ENCODE measurements around the gene COA1. TPM values are rescaled to one million over a fixed set of nuclear protein-coding genes. Genes with fewer than 3 reads are reported as not detected.
"Not testable (repeated sequence)": the region's sequence is repeated elsewhere in the genome, so short reads cannot be mapped to it uniquely, and the experiment has no call there.

Gene COA1
- polyA plus RNA-seq, 1 experiment: 22.4 TPM

DNA sequence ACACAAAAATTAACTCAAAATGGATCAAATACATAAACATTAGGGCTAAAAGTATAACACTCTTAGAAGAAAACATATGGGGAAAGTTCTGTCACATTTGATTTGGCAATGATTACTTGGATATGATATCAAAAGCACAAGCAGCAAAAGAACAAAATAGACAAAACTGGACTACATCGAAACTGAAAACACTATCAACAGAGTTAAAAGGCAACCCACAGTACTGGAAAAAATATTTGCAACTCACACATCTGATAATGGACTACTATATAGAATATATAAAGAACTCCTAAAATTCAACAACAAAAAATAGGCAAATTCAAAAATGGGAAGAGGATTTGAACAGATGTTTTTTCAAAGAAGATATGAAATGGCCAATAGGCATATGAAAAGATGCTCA is 51.0 kb downstream of the COA1 start:
- H3K4me3 ChIP-seq (ENCODE audit: low read depth, low read length): no peak overlapping the region

GRCh38 chr7:43677864-43678263 is 51.5 kb downstream of the COA1 start:
- Histone ChIP-seq H3K27ac (ENCODE audit: low read depth, low read length) (no peak overlapping the region), H3K9me3 (ENCODE audit: control insufficient read depth, insufficient read depth, low read length) (no peaks in the 10 kb centered on the region), H3K27me3 (ENCODE audit: control insufficient read depth, insufficient read depth, low read length) (no peaks in the 10 kb centered on the region), H3K4me3 (ENCODE audit: low read depth, low read length) (no peak overlapping the region)
- POLR2A ChIA-PET: no interaction called here
- CTCF ChIA-PET: no interaction called here
- TF ChIP-seq, protein P1, sequence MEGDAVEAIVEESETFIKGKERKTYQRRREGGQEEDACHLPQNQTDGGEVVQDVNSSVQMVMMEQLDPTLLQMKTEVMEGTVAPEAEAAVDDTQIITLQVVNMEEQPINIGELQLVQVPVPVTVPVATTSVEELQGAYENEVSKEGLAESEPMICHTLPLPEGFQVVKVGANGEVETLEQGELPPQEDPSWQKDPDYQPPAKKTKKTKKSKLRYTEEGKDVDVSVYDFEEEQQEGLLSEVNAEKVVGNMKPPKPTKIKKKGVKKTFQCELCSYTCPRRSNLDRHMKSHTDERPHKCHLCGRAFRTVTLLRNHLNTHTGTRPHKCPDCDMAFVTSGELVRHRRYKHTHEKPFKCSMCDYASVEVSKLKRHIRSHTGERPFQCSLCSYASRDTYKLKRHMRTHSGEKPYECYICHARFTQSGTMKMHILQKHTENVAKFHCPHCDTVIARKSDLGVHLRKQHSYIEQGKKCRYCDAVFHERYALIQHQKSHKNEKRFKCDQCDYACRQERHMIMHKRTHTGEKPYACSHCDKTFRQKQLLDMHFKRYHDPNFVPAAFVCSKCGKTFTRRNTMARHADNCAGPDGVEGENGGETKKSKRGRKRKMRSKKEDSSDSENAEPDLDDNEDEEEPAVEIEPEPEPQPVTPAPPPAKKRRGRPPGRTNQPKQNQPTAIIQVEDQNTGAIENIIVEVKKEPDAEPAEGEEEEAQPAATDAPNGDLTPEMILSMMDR (IDR thresholded peaks at IDR 0.05; ENCODE audit: low read depth, low read length): no peak
- DNase-seq (ENCODE audit: low read depth, low spot score): no peak

More for the DNA sequence above, 51.0 kb downstream of the COA1 start:
- Histone ChIP-seq H3K27me3 (ENCODE audit: control insufficient read depth, insufficient read depth, low read length) (no peaks in the 10 kb centered on the region), H3K27ac (ENCODE audit: low read depth, low read length) (no peak overlapping the region), H3K9me3 (ENCODE audit: control insufficient read depth, insufficient read depth, low read length) (no peaks in the 10 kb centered on the region)
- TF ChIP-seq, protein P1 (IDR thresholded peaks at IDR 0.05; ENCODE audit: low read depth, low read length): no peak
- DNase-seq (ENCODE audit: low read depth, low spot score): no peak
- ChIA-PET POLR2A (no interaction called here), CTCF (no interaction called here)

DNA sequence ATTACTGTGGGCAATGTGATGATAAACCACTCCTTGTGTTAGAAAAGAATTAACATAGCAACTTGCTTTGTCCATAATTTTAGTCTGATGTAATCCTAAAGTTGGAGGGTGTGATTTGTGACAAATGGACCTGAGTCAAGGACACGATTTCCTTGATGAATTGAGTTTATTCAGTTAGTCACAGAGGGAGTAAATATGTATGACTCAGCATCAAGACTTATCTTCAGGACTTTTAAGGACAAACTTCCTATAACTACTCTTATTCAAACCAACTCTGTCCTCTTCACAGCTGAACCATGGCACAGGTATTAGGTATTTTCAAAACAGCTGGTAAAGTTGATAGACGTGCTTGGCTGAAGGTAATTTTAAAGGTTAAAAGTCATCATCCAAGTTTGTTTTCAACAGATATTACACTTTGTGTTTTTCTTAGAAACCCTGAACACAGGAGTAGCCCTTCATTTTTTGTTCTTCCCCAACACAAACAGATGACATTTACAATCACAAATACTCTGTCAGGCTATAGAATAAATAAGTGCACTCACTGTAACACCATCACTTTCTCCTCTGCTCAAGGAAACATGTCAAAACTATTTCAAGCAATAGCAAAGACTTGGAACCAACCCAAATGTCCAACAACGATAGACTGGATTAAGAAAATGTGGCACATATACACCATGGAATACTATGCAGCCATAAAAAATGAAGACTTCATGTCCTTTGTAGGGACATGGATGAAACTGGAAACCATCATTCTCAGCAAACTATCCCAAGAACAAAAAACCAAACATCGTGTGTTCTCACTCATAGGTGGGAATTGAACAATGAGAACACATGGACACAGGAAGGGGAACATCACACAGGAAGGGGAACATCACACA is 54.5 kb downstream of the COA1 start:
- POLR2A ChIA-PET: no interaction called here
- CTCF ChIA-PET: interaction anchor here (0.5 to 1.6 kb wide), 3 partner anchors 25 to 159 kb away, joined by 3 to 5 read pairs (median 4); partner anchors contain the start of gene STK17A
- TF ChIP-seq, protein P1 (IDR thresholded peaks at IDR 0.05; ENCODE audit: low read depth, low read length): no peak
- no peaks in the 10 kb centered on the region for H3K27me3 ChIP-seq (ENCODE audit: control insufficient read depth, insufficient read depth, low read length)
- DNase-seq (ENCODE audit: low read depth, low spot score): no peak
- H3K9me3 ChIP-seq (ENCODE audit: control insufficient read depth, insufficient read depth, low read length): no peaks in the 10 kb centered on the region; the same call in 1 of the 2 replicates
- no peak overlapping the region for H3K4me3 ChIP-seq (ENCODE audit: low read depth, low read length)
- peak overlapping the region; percentile 3 for H3K27ac ChIP-seq (ENCODE audit: low read depth, low read length)

DNA sequence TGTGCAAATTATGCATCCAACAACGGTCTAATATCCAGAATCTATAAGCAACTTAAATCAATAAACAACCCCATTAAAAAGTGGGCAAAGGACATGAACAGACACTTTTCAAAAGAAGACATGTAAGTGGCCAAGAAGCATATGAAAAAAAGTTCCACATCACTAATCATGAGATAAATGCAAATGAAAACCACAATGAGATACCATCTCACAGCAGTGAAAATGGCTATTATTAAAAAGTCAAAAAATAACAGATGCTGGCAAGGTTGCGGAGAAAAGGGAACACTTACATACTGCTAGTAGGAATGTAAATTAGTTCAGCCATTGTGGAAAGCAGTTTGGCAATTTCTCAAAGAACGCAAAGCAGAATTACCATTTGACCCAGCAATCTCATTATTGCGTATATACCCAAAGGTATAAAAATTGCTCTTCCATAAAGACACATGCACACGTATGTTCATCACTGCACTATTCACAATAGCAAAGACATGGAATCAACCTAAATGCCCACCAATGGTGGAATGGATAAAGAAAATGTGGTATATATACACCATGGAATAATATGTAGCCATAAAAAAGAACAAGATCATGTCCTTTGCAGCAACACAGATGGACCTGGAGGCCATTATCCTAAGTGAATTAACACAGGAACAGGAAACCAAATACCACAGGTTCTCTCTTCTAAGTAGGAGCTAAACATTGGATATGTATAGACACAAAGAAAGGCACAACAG is 55.9 kb downstream of the COA1 start:
- DNase-seq (ENCODE audit: low read depth, low spot score); H3K27me3 ChIP-seq (ENCODE audit: control insufficient read depth, insufficient read depth, low read length); POLR2A ChIA-PET; H3K4me3 ChIP-seq (ENCODE audit: low read depth, low read length); H3K9me3 ChIP-seq (ENCODE audit: control insufficient read depth, insufficient read depth, low read length); H3K27ac ChIP-seq (ENCODE audit: low read depth, low read length): not testable (repeated sequence)
- CTCF ChIA-PET: interaction anchor here (0.8 to 1.7 kb wide), 3 partner anchors 26 to 91 kb away, joined by 4 to 5 read pairs (median 5); partner anchors contain the start of gene STK17A

- POLR2A ChIA-PET: no interaction called here
- CTCF ChIA-PET: no interaction called here
- TF ChIP-seq, protein P1 (IDR thresholded peaks at IDR 0.05; ENCODE audit: low read depth, low read length): no peak
- no peak overlapping the region for H3K4me3 ChIP-seq (ENCODE audit: low read depth, low read length)
- H3K27me3 ChIP-seq (ENCODE audit: control insufficient read depth, insufficient read depth, low read length): no peaks in the 10 kb centered on the region
- no peak for DNase-seq (ENCODE audit: low read depth, low spot score)
- H3K27ac ChIP-seq (ENCODE audit: low read depth, low read length): no peak overlapping the region
- H3K9me3 ChIP-seq (ENCODE audit: control insufficient read depth, insufficient read depth, low read length): no peaks in the 10 kb centered on the region; the same call in 1 of the 2 replicates
These were observed 57.8 kb downstream of the COA1 start for GRCh38 chr7:43671521-43671920.

Data from AG04450 (cell line).